Uterus (tissue), 4 donors: ENCODE results near the gene NLGN1. TPM values are rescaled to one million over a fixed set of nuclear protein-coding genes. Genes with fewer than 3 reads are reported as not detected.

ENCODE experiments used
- DNase-seq, 2 donors: peaks; one replicate each; pipeline ENCODE4 v3.0.0-alpha.2; 2019 to 2020
- H3K27ac ChIP-seq, 2 donors: fragments of 200-600 bp; sonication (generic); 1 replicate in 1 of 2; 2 replicates in 1 of 2; pipeline ENCODE4 v1.5.1; 2016 to 2018
- H3K27me3 ChIP-seq, 2 donors: fragments of 200-600 bp; sonication (generic); one replicate each; pipeline ENCODE4 v1.5.1; 2018 to 2019; ENCODE audit warnings: control low read depth in 1 of 2
- H3K36me3 ChIP-seq, 2 donors: fragments of 200-600 bp; sonication (generic); one replicate each; pipeline ENCODE4 v1.5.1; 2019; ENCODE audit warnings: control low read depth in 1 of 2
- H3K4me1 ChIP-seq, 2 donors: fragments of 200-600 bp; sonication (generic); one replicate each; pipeline ENCODE4 v1.5.1; 2018 to 2019; ENCODE audit warnings: control low read depth in 1 of 2
- H3K4me3 ChIP-seq, 2 donors: fragments of 200-600 bp; sonication (generic); 1 replicate in 1 of 2; 2 replicates in 1 of 2; pipeline ENCODE4 v1.5.1; 2018 to 2019; ENCODE audit warnings: mild to moderate bottlenecking in 1 of 2
- H3K9me3 ChIP-seq, 2 donors: fragments of 200-600 bp; sonication (generic); one replicate each; pipeline ENCODE4 v1.5.1; 2019; ENCODE audit warnings: control low read depth in 1 of 2
- CTCF ChIP-seq, 4 experiments: fragments of 200-600 bp in 2 of 4; fragments of 450-650 bp in 2 of 4; sonication (generic) in 2 of 4; IDR thresholded peaks; one replicate each; pipeline ENCODE4 v1.5.1; 2016 to 2019; ENCODE audit warnings: antibody characterized with exemption in 4 of 4, mild to moderate bottlenecking in 2 of 4, moderate library complexity in 1 of 4
- POLR2A ChIP-seq, 2 donors: fragments of 450-650 bp; IDR thresholded peaks; one replicate each; pipeline ENCODE4 v1.6.1; 2016; ENCODE audit warnings: antibody characterized with exemption in 2 of 2, mild to moderate bottlenecking in 1 of 2, moderate library complexity in 1 of 2
- intact Hi-C: fragments of 100-400 bp; cut with DNase I; formaldehyde crosslinking; loops from one replicate; pipeline ENCODE4 v1.15.1; 2023; ENCODE audit warnings: low total_unique reads
- total RNA-seq, 4 donors: library from RNA; depleted of rRNA in 3 of 4; stranded (reverse); fragments of >200 nt in 3 of 4; gene quantifications; one replicate each; pipeline versions ENCODE4 v1.1.0 to v1.2.4, GENCODE V29; 2014 to 2023
- donor health status: DM: yes; HTN: yes; CAD: no.

The NLGN1 gene
- total RNA-seq, 4 donors from 2014 or later = 3.6 to 44.8 (median 9.8) TPM

DNA sequence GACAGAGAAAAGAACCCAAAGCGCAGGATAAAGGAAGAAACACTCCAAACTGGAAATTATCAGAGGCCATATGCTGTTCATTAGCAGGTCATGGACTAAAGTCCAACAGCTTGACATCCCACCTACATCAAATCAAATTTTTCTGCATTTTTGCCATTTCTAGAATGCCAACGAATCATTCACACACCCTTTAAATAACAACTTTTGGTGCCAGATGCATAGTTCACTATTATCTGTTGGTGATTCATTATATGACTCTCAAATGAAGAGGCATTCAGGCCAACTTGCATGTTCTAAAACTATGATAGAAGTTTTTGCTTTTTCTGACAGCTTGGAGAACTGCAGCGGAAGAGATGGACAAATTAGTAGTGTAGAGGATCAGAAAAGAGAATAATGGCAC lies 931.8 kb downstream of the NLGN1 start:
- TF ChIP-seq POLR2A (IDR thresholded peaks at IDR 0.05) = no peak
- TF ChIP-seq CTCF (IDR thresholded peaks at IDR 0.05) = no peak
- no peak for DNase-seq
- Histone ChIP-seq H3K27ac (no peak overlapping the region), H3K4me3 (no peak overlapping the region), H3K27me3 (no peaks in the 10 kb centered on the region), H3K36me3 (no peaks in the 10 kb centered on the region), H3K9me3 (no peaks in the 10 kb centered on the region), H3K4me1 (no peaks in the 10 kb centered on the region)
- intact Hi-C loops = no loop called here

DNA sequence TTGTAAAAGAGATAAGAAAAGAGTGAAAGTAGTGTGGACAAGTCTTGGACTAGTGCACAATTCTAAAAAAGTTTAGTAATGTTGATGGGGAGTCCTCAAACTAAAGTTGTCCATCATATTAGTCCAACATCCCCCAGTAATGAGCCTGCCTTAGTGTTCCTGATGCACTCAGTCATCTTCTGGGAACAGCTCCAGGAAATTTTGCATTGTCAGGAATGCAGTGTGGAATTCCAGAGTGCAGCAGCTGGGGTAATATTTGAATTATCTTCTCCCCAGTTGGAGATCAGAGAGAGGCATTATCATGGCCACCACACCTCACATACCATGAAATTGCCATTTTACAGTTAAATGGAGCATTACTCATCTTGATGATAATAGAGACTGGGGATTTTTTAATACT lies 932.8 kb downstream of the NLGN1 start:
- TF ChIP-seq POLR2A (IDR thresholded peaks at IDR 0.05) (no peak), CTCF (IDR thresholded peaks at IDR 0.05) (no peak)
- no peak for DNase-seq
- Histone ChIP-seq H3K36me3 (no peaks in the 10 kb centered on the region), H3K27ac (no peak overlapping the region), H3K9me3 (no peaks in the 10 kb centered on the region), H3K4me1 (no peaks in the 10 kb centered on the region), H3K27me3 (no peaks in the 10 kb centered on the region), H3K4me3 (no peak overlapping the region)
- intact Hi-C loops = no loop called here

DNA sequence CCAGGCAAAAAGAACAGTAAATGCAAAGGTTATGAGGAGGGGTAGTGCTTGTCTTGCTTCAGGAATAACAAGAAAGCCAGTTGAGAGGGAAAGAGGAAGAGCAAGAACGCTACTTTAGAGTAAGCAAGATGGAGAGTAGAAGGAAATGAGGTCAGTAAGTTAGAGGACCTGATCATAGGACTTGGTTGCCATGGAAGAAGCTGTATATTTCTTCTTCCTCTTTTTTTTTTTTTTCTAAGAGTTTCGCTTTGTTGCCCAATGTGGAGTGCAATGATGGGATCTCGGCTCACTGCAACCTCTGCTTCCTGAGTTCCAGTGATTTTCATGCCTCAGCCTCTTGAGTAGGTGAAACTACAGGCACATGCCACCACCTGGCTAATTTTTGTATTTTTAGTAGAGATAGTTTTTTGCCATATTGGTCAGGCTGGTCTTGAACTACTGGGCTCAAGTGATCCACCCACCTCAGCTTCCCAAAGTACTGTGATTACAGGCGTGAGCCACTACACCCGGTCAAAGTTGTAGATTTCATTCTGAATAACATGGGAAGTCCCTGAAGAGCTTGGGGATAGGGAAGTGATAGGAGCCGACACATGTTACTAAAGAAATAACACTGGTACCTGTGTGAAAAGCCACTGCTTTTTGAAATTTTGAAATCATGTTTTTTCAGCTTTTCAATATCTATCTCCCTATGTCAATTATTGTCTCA lies 933.7 kb downstream of the NLGN1 start:
- H3K4me3 ChIP-seq = no peak overlapping the region
- no peaks in the 10 kb centered on the region for H3K36me3 ChIP-seq
- no peaks in the 10 kb centered on the region for H3K4me1 ChIP-seq
- intact Hi-C loops = no loop called here
- H3K27me3 ChIP-seq = no peaks in the 10 kb centered on the region
- no peak overlapping the region for H3K27ac ChIP-seq
- TF ChIP-seq POLR2A (IDR thresholded peaks at IDR 0.05) (no peak), CTCF (IDR thresholded peaks at IDR 0.05) (no peak)
- no peak for DNase-seq
- no peaks in the 10 kb centered on the region for H3K9me3 ChIP-seq

DNA sequence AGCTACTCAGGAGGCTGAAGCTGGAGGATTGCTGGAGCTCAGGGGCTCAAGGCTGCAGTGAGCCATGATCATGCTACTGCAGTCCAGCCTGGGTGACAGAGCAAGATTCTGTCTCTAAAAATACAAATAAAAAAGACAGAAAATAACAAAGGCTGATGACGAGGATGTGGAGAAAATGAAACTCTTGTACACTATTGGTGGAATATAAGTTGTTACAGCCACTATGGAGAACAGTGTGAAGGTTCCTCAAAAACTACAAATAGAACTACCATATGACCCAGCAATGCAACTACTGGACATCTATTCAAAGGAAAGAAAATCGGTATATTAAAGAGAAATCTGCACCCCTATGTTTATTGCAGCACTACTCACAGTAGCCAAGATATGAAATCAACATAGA lies 934.8 kb downstream of the NLGN1 start:
- intact Hi-C loops = no loop called here
- H3K4me1 ChIP-seq = no peaks in the 10 kb centered on the region
- no peaks in the 10 kb centered on the region for H3K9me3 ChIP-seq
- no peaks in the 10 kb centered on the region for H3K27me3 ChIP-seq
- no peaks in the 10 kb centered on the region for H3K36me3 ChIP-seq
- TF ChIP-seq POLR2A (IDR thresholded peaks at IDR 0.05) (no peak), CTCF (IDR thresholded peaks at IDR 0.05) (no peak)
- H3K4me3 ChIP-seq = no peak overlapping the region
- DNase-seq = no peak
- no peak overlapping the region for H3K27ac ChIP-seq

GRCh38 chr3:174333640-174334039 lies 936.1 kb downstream of the NLGN1 start:
- no peaks in the 10 kb centered on the region for H3K4me1 ChIP-seq
- H3K9me3 ChIP-seq = no peaks in the 10 kb centered on the region
- no peak overlapping the region for H3K27ac ChIP-seq
- H3K36me3 ChIP-seq = no peaks in the 10 kb centered on the region
- TF ChIP-seq POLR2A (IDR thresholded peaks at IDR 0.05) (no peak), CTCF (IDR thresholded peaks at IDR 0.05) (no peak)
- H3K27me3 ChIP-seq = no peaks in the 10 kb centered on the region
- H3K4me3 ChIP-seq = no peak overlapping the region
- no peak for DNase-seq
- intact Hi-C loops = no loop called here
